ENCODE data around the gene CD5L.

The CD5L gene

GRCh38 chr1:157841708-157842107 lies at the start of gene CD5L:
CD5L (minus strand) TSS chr1:157841808; CDS start chr1:157841701, 107 bp downstream.
- no peak for DNase-seq

- DNase-seq, result no peak
Observed at GRCh38 chr1:157882580-157882979, 41.0 kb upstream of the CD5L start.

- DNase-seq, result no peak
Observed at GRCh38 chr1:157880621-157881020, 39.0 kb upstream of the CD5L start.

- no peak for DNase-seq
Observed at GRCh38 chr1:157878059-157878458, 36.5 kb upstream of the CD5L start.

- DNase-seq, result no peak
Observed at GRCh38 chr1:157870490-157870889, 28.9 kb upstream of the CD5L start.

- no peak for DNase-seq
Observed at GRCh38 chr1:157868654-157869053, 27.0 kb upstream of the CD5L start.

GRCh38 chr1:157862114-157863070 lies 20.8 kb upstream of the CD5L start:
- no peak for DNase-seq

- no peak for DNase-seq
Observed at GRCh38 chr1:157856538-157856937, 14.9 kb upstream of the CD5L start.

- DNase-seq, result no peak
Observed at GRCh38 chr1:157852476-157852875, 10.9 kb upstream of the CD5L start.

- DNase-seq, result no peak
Observed at GRCh38 chr1:157849229-157849875, 7.7 kb upstream of the CD5L start.

GRCh38 chr1:157844089-157844830 lies 2.7 kb upstream of the CD5L start:
- no peak for DNase-seq

GRCh38 chr1:157842939-157843338 lies 1.3 kb upstream of the CD5L start:
- no peak for DNase-seq

- DNase-seq, result no peak
Observed at GRCh38 chr1:157838966-157839365, 2.6 kb downstream of the CD5L start.

GRCh38 chr1:157834430-157834829 lies 7.2 kb downstream of the CD5L start:
- DNase-seq, result no peak

- DNase-seq, result no peak
Observed at GRCh38 chr1:157833145-157833544, 8.5 kb downstream of the CD5L start.

- DNase-seq, result no peak
Observed at GRCh38 chr1:157831968-157832626, 9.5 kb downstream of the CD5L start.

- no peak for DNase-seq
Observed at GRCh38 chr1:157830887-157831286, 10.7 kb downstream of the CD5L start.

- DNase-seq, result no peak
Observed at GRCh38 chr1:157829711-157830110, 11.9 kb downstream of the CD5L start.

GRCh38 chr1:157829210-157829609 lies 12.4 kb downstream of the CD5L start:
- no peak for DNase-seq

GRCh38 chr1:157820299-157820698 lies 21.3 kb downstream of the CD5L start:
- no peak for DNase-seq

- DNase-seq, result no peak
Observed at GRCh38 chr1:157819896-157820295, 21.7 kb downstream of the CD5L start, which contains the start of gene FCRL1. FCRL1 (minus strand) TSS chr1:157820120; CDS start chr1:157820037, 83 bp downstream.

- no peak for DNase-seq
Observed at GRCh38 chr1:157819215-157819614, 22.4 kb downstream of the CD5L start.

- DNase-seq, result no peak
Observed at GRCh38 chr1:157813269-157813668, 28.3 kb downstream of the CD5L start.

Measured in activated CD4-positive, CD25-positive, alpha-beta regulatory T cell treated with anti-CD3 and anti-CD28 coated beads, Interleukin-2, amount 50 U/mL, for 72 hours (primary cell).